ENCODE measurements around the gene CACNB4.

The CACNB4 gene

GRCh38 chr2:151861174-151861573 lies 237.7 kb downstream of the CACNB4 start:
- no peak for TF ChIP-seq CTCF (IDR thresholded peaks at IDR 0.05)
- Histone ChIP-seq H3K36me3 (no peaks in the 10 kb centered on the region), H3K27me3 (no peaks in the 10 kb centered on the region), H3K4me3 (ENCODE audit: low read depth in 1 of 2, low read length in 1 of 2) (no peak overlapping the region), H3K27ac (no peak overlapping the region), H3K9me3 (no peaks in the 10 kb centered on the region), H3K4me1 (ENCODE audit: control insufficient read depth in 1 of 2, insufficient read depth in 1 of 2, low read depth in 1 of 2, low read length in 1 of 2) (no peaks in the 10 kb centered on the region)

- Histone ChIP-seq H3K27ac (no peak overlapping the region), H3K9me3 (no peaks in the 10 kb centered on the region), H3K36me3 (no peaks in the 10 kb centered on the region), H3K4me1 (ENCODE audit: control insufficient read depth in 1 of 2, insufficient read depth in 1 of 2, low read depth in 1 of 2, low read length in 1 of 2) (no peaks in the 10 kb centered on the region), H3K4me3 (ENCODE audit: low read depth in 1 of 2, low read length in 1 of 2) (no peak overlapping the region), H3K27me3 (no peaks in the 10 kb centered on the region)
- no peak for TF ChIP-seq CTCF (IDR thresholded peaks at IDR 0.05)
These were observed 238.2 kb downstream of the CACNB4 start for GRCh38 chr2:151860613-151861146.

DNA sequence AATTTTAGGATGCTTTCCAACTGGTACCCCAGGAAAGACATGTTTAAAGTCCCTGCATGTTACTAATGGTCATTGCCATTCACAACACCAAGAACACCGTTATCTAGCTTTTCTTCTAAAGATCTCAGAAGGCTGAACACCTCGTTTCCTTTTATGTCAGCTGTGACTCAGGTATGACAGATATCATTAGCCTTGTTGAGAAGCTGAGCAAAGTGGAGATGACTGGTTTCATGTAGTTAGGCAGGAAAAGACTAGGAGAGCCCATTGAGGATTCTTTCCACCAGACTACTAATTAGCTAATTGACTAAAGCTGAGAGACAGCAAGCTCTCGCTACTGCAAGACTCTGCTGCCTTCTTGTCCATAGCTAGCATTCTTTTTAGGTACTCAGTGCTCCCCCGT lies 238.6 kb downstream of the CACNB4 start:
- H3K4me3 ChIP-seq (ENCODE audit: low read depth in 1 of 2, low read length in 1 of 2), result no peak overlapping the region
- H3K36me3 ChIP-seq, result no peaks in the 10 kb centered on the region
- no peak for TF ChIP-seq CTCF (IDR thresholded peaks at IDR 0.05)
- no peaks in the 10 kb centered on the region for H3K9me3 ChIP-seq
- no peak overlapping the region for H3K27ac ChIP-seq
- H3K4me1 ChIP-seq (ENCODE audit: control insufficient read depth in 1 of 2, insufficient read depth in 1 of 2, low read depth in 1 of 2, low read length in 1 of 2), result no peaks in the 10 kb centered on the region
- no peaks in the 10 kb centered on the region for H3K27me3 ChIP-seq

- Histone ChIP-seq H3K9me3 (no peaks in the 10 kb centered on the region), H3K27me3 (no peaks in the 10 kb centered on the region), H3K27ac (no peak overlapping the region), H3K36me3 (no peaks in the 10 kb centered on the region), H3K4me1 (ENCODE audit: control insufficient read depth in 1 of 2, insufficient read depth in 1 of 2, low read depth in 1 of 2, low read length in 1 of 2) (no peaks in the 10 kb centered on the region), H3K4me3 (ENCODE audit: low read depth in 1 of 2, low read length in 1 of 2) (no peak overlapping the region)
- TF ChIP-seq CTCF (IDR thresholded peaks at IDR 0.05), result no peak
These were observed 241.2 kb downstream of the CACNB4 start for GRCh38 chr2:151857650-151858049.

DNA sequence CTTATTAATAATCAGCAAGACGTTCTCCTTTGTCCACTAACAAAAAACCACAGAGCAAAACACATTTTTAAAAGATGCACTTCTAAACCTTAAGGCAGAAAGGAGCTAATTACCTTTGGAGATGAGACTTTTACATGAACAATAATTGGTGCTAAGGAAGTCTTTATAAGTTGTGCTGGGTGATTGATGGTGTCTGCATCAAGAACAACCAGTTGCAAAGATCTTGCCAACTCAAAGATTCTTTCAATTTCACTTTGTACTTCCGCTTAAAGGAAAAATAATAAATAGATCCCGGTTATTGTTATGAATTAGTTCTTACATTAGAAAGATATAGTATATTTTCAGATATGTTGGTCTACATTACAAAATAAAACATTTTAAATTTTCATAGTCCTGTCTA lies 243.7 kb downstream of the CACNB4 start:
- no peak for TF ChIP-seq CTCF (IDR thresholded peaks at IDR 0.05)
- H3K27me3 ChIP-seq, result no peaks in the 10 kb centered on the region
- H3K36me3 ChIP-seq, result no peaks in the 10 kb centered on the region
- no peaks in the 10 kb centered on the region for H3K4me1 ChIP-seq (ENCODE audit: control insufficient read depth in 1 of 2, insufficient read depth in 1 of 2, low read depth in 1 of 2, low read length in 1 of 2)
- no peak overlapping the region for H3K4me3 ChIP-seq (ENCODE audit: low read depth in 1 of 2, low read length in 1 of 2)
- H3K27ac ChIP-seq, result no peak overlapping the region
- no peaks in the 10 kb centered on the region for H3K9me3 ChIP-seq

All from neutrophil (primary cell).